Measurements from ENCODE around the gene NRIP1. TPM values are rescaled to one million over a fixed set of nuclear protein-coding genes. Genes with fewer than 3 reads are reported as not detected.

NRIP1 gene
- total RNA-seq, 2 experiments from 2014 or later, result 12.4 to 12.8 TPM

GRCh38 chr21:14923468-14923867, 141.3 kb downstream of the NRIP1 start:
- ChIA-PET POLR2A (interaction anchor here (0.6 to 0.7 kb wide), 2 partner anchors 31 to 206 kb away, joined by 3 read pairs; no protein-coding TSS in a partner anchor), CTCF (no interaction called here)
- H3K4me1 Mint-ChIP-seq (ENCODE audit: low read depth), result no peaks in the 10 kb centered on the region
- H3K9me3 Mint-ChIP-seq, result no peaks in the 10 kb centered on the region
- no peak for TF ChIP-seq CTCF (IDR thresholded peaks at IDR 0.05)
- H3K4me3 Mint-ChIP-seq, result no peak overlapping the region
- DNase-seq (no peak), ATAC-seq (no peak)
- no peaks in the 10 kb centered on the region for H3K27me3 Mint-ChIP-seq
- intact Hi-C loops (cut with micrococcal nuclease), result no loop called here
- no peak overlapping the region for H3K27ac Mint-ChIP-seq
- H3K36me3 Mint-ChIP-seq (ENCODE audit: low read depth), result no peaks in the 10 kb centered on the region

- Mint-ChIP-seq H3K27ac (no peak overlapping the region), H3K4me1 (ENCODE audit: low read depth) (no peaks in the 10 kb centered on the region), H3K36me3 (ENCODE audit: low read depth) (no peaks in the 10 kb centered on the region), H3K9me3 (no peaks in the 10 kb centered on the region), H3K27me3 (no peaks in the 10 kb centered on the region), H3K4me3 (no peak overlapping the region)
- CTCF ChIA-PET, result no interaction called here
- TF ChIP-seq CTCF (IDR thresholded peaks at IDR 0.05), result no peak
- intact Hi-C loops (cut with micrococcal nuclease), result no loop called here
- POLR2A ChIA-PET, result no interaction called here
- no peak for ATAC-seq
- DNase-seq, result no peak
Measured at GRCh38 chr21:14922980-14923379, 141.8 kb downstream of the NRIP1 start.

GRCh38 chr21:14918527-14918926, 146.3 kb downstream of the NRIP1 start:
- Mint-ChIP-seq H3K9me3 (no peaks in the 10 kb centered on the region), H3K4me1 (ENCODE audit: low read depth) (peaks cover 2% of the 10 kb centered on the region), H3K36me3 (ENCODE audit: low read depth) (no peaks in the 10 kb centered on the region), H3K27me3 (no peaks in the 10 kb centered on the region), H3K4me3 (no peak overlapping the region), H3K27ac (no peak overlapping the region)
- CTCF ChIA-PET, result interaction anchor here (0.6 to 1.0 kb wide), 2 partner anchors 417 to 564 kb away, joined by 3 read pairs; no protein-coding TSS in a partner anchor
- intact Hi-C loops (cut with micrococcal nuclease), result no loop called here
- POLR2A ChIA-PET, result no interaction called here
- no peak for TF ChIP-seq CTCF (IDR thresholded peaks at IDR 0.05)
- ATAC-seq, result no peak
- DNase-seq, result no peak

GRCh38 chr21:14917762-14918161, 147.0 kb downstream of the NRIP1 start:
- ChIA-PET CTCF (interaction anchor here (0.6 to 1.0 kb wide), 2 partner anchors 418 to 565 kb away, joined by 3 read pairs; no protein-coding TSS in a partner anchor), POLR2A (no interaction called here)
- Mint-ChIP-seq H3K4me1 (ENCODE audit: low read depth) (peaks cover 2% of the 10 kb centered on the region), H3K9me3 (no peaks in the 10 kb centered on the region), H3K27me3 (no peaks in the 10 kb centered on the region), H3K36me3 (ENCODE audit: low read depth) (no peaks in the 10 kb centered on the region), H3K27ac (no peak overlapping the region), H3K4me3 (no peak overlapping the region)
- no peak for TF ChIP-seq CTCF (IDR thresholded peaks at IDR 0.05)
- DNase-seq (no peak), ATAC-seq (no peak)
- intact Hi-C loops (cut with micrococcal nuclease), result no loop called here

GRCh38 chr21:14916676-14917141, 148.1 kb downstream of the NRIP1 start:
- ChIA-PET POLR2A (no interaction called here), CTCF (interaction anchor here (1.0 kb wide), 1 partner anchor 9 kb away, joined by 3 read pairs; no protein-coding TSS in a partner anchor)
- no peak for TF ChIP-seq CTCF (IDR thresholded peaks at IDR 0.05)
- Mint-ChIP-seq H3K4me3 (no peak overlapping the region), H3K4me1 (ENCODE audit: low read depth) (peaks cover 2% of the 10 kb centered on the region), H3K27me3 (no peaks in the 10 kb centered on the region), H3K27ac (no peak overlapping the region), H3K9me3 (no peaks in the 10 kb centered on the region), H3K36me3 (ENCODE audit: low read depth) (no peaks in the 10 kb centered on the region)
- intact Hi-C loops (cut with micrococcal nuclease), result no loop called here
- DNase-seq (no peak), ATAC-seq (no peak)

Measured in activated CD8-positive, alpha-beta T cell treated with anti-CD3 and anti-CD28 coated beads for 36 hours (primary cell).